GM20431 (cell line): ENCODE results near the gene UMODL1.

Experiments used
- in situ Hi-C: fragments of 300-500 bp; cut with MseI, MboI; formaldehyde crosslinking; loops from one replicate; pipeline ENCODE4 v1.15.0; 2020; ENCODE audit warnings: low sequenced_read_pairs; ENCODE audit not compliant: unreplicated experiment

UMODL1 gene

GRCh38 chr21:42109873-42110525 is 38.9 kb downstream of the UMODL1 start:
- in situ Hi-C loops: loop anchor here (10.0 kb wide), 1 partner anchor 295 kb away; no protein-coding TSS in a partner anchor

GRCh38 chr21:42110691-42111469 is 39.8 kb downstream of the UMODL1 start:
- in situ Hi-C loops: loop anchor here (10.0 kb wide), 1 partner anchor 296 kb away; no protein-coding TSS in a partner anchor

- in situ Hi-C loops: loop anchor here (10.0 kb wide), 1 partner anchor 297 kb away; no protein-coding TSS in a partner anchor
Measured at GRCh38 chr21:42111470-42111743, 40.3 kb downstream of the UMODL1 start.

GRCh38 chr21:42111811-42112210 is 40.7 kb downstream of the UMODL1 start:
- in situ Hi-C loops: loop anchor here (10.0 kb wide), 1 partner anchor 297 kb away; no protein-coding TSS in a partner anchor

- in situ Hi-C loops: loop anchor here (10.0 kb wide), 1 partner anchor 297 kb away; no protein-coding TSS in a partner anchor
Measured at GRCh38 chr21:42112238-42112637, 41.1 kb downstream of the UMODL1 start.

- in situ Hi-C loops: loop anchor here (10.0 kb wide), 1 partner anchor 298 kb away; no protein-coding TSS in a partner anchor
Measured at GRCh38 chr21:42112857-42113256, 41.7 kb downstream of the UMODL1 start.

- in situ Hi-C loops: loop anchor here (10.0 kb wide), 1 partner anchor 299 kb away; no protein-coding TSS in a partner anchor
Measured at GRCh38 chr21:42113926-42114409, 42.9 kb downstream of the UMODL1 start.

- in situ Hi-C loops: loop anchor here (10.0 kb wide), 1 partner anchor 300 kb away; no protein-coding TSS in a partner anchor
Measured at GRCh38 chr21:42114646-42115045, 43.5 kb downstream of the UMODL1 start.

GRCh38 chr21:42115136-42115683 is 44.1 kb downstream of the UMODL1 start:
- in situ Hi-C loops: loop anchor here (10.0 kb wide), 1 partner anchor 300 kb away; no protein-coding TSS in a partner anchor

- in situ Hi-C loops: loop anchor here (10.0 kb wide), 1 partner anchor 302 kb away; no protein-coding TSS in a partner anchor
Measured at GRCh38 chr21:42116551-42116950, 45.4 kb downstream of the UMODL1 start.

GRCh38 chr21:42117229-42117966 is 46.3 kb downstream of the UMODL1 start:
- in situ Hi-C loops: loop anchor here (10.0 kb wide), 1 partner anchor 303 kb away; no protein-coding TSS in a partner anchor

- in situ Hi-C loops: loop anchor here (10.0 kb wide), 1 partner anchor 303 kb away; no protein-coding TSS in a partner anchor
Measured at GRCh38 chr21:42117967-42118780, 47.1 kb downstream of the UMODL1 start.

GRCh38 chr21:42118901-42119300 is 47.8 kb downstream of the UMODL1 start:
- in situ Hi-C loops: loop anchor here (10.0 kb wide), 1 partner anchor 304 kb away; no protein-coding TSS in a partner anchor

- in situ Hi-C loops: no loop called here
Measured at GRCh38 chr21:42120101-42120902, 49.2 kb downstream of the UMODL1 start.

GRCh38 chr21:42120903-42121535 is 49.9 kb downstream of the UMODL1 start:
- in situ Hi-C loops: no loop called here

GRCh38 chr21:42121794-42122193 is 50.7 kb downstream of the UMODL1 start:
- in situ Hi-C loops: no loop called here

- in situ Hi-C loops: no loop called here
Measured at GRCh38 chr21:42122398-42122797, 51.3 kb downstream of the UMODL1 start.

- in situ Hi-C loops: no loop called here
Measured at GRCh38 chr21:42122808-42123207, 51.7 kb downstream of the UMODL1 start.
